Sigmoid colon (tissue), 7 donors: ENCODE data around the gene DBNDD1. TPM values are rescaled to one million over a fixed set of nuclear protein-coding genes. Genes with fewer than 3 reads are reported as not detected.
A peak's percentile ranks its signal among the peaks of the same experiment; 100 is the strongest.

ENCODE experiments used
- DNase-seq: peaks from one replicate; pipeline ENCODE4 v3.0.0-alpha.2; 2019
- H3K27ac ChIP-seq, 4 donors: fragments of 200-600 bp; sonication (generic); one replicate each; pipeline ENCODE4 v1.5.1; 2016 to 2019; ENCODE audit warnings: mild to moderate bottlenecking in 1 of 4
- H3K27me3 ChIP-seq, 3 donors: fragments of 200-600 bp; sonication (generic); one replicate each; pipeline ENCODE4 v1.5.1; 2019; ENCODE audit warnings: mild to moderate bottlenecking in 1 of 3
- H3K36me3 ChIP-seq, 4 donors: fragments of 200-600 bp; sonication (generic); one replicate each; pipeline ENCODE4 v1.5.1; 2016 to 2019
- H3K4me1 ChIP-seq, 4 donors: fragments of 200-600 bp; sonication (generic); one replicate each; pipeline ENCODE4 v1.5.1; 2017 to 2019
- H3K4me3 ChIP-seq, 4 donors: fragments of 200-600 bp; sonication (generic); one replicate each; pipeline ENCODE4 v1.5.1; 2017 to 2019; ENCODE audit warnings: mild to moderate bottlenecking in 2 of 4, moderate library complexity in 1 of 4
- H3K9me3 ChIP-seq, 4 donors: fragments of 200-600 bp in 3 of 4; sonication (generic) in 3 of 4; one replicate each; pipeline versions ENCODE4 v1.5.1 to v1.6.1; 2013 to 2019
- EP300 ChIP-seq, 4 donors: sonication (generic); formaldehyde crosslinking; IDR thresholded peaks; one replicate each; pipeline ENCODE4 v1.6.1; 2017; ENCODE audit warnings: antibody characterized with exemption in 4 of 4
- POLR2A ChIP-seq, 2 donors: fragments of 450-650 bp; IDR thresholded peaks; one replicate each; pipeline ENCODE4 v1.6.1; 2016; ENCODE audit warnings: antibody characterized with exemption in 2 of 2, mild to moderate bottlenecking in 2 of 2, moderate library complexity in 2 of 2
- POLR2AphosphoS5 ChIP-seq, 4 donors: sonication (generic); formaldehyde crosslinking; IDR thresholded peaks; one replicate each; pipeline ENCODE4 v1.6.1; 2017; ENCODE audit warnings: antibody characterized with exemption in 4 of 4
- WGBS, 2 donors: extraction: QIAGEN DNeasy Blood & Tissue Kit; methylation state at CpG; one replicate each; pipeline ENCODE4 v1.1.7; 2013; 5-methylcytosine and 5-hydroxymethylcytosine counted together
- intact Hi-C: fragments of 100-400 bp; cut with DNase I; formaldehyde crosslinking; loops from one replicate; pipeline ENCODE4 v1.15.1; 2023
- polyA plus RNA-seq, 3 donors: library from polyadenylated mRNA; stranded (reverse); fragments of 200-250 nt; gene quantifications; one replicate each; pipeline ENCODE4 v1.2.3, GENCODE V29; 2013
- total RNA-seq, 4 donors: library from RNA; depleted of rRNA; stranded (reverse); fragments of >200 nt; gene quantifications; one replicate each; pipeline ENCODE4 v1.1.0, GENCODE V29; 2016
- TF ChIP-seq, protein P1 (sequence below), 4 experiments: fragments of 450-650 bp in 3 of 4; fragments of 200-600 bp in 1 of 4; IDR thresholded peaks; one replicate each; pipeline ENCODE4 v1.5.1; 2016 to 2019; ENCODE audit warnings: antibody characterized with exemption in 4 of 4, mild to moderate bottlenecking in 3 of 4, moderate library complexity in 2 of 4
- donor health status: healthy with polysubstance abuse.
- donor health status: Bipolar disorder and iron deficiency.
- donor health status: healthy.

Gene DBNDD1
- total and polyA plus RNA-seq, 7 donors, result 1.4 to 5.0 (median 3.3) TPM; not detected in 1

DNA sequence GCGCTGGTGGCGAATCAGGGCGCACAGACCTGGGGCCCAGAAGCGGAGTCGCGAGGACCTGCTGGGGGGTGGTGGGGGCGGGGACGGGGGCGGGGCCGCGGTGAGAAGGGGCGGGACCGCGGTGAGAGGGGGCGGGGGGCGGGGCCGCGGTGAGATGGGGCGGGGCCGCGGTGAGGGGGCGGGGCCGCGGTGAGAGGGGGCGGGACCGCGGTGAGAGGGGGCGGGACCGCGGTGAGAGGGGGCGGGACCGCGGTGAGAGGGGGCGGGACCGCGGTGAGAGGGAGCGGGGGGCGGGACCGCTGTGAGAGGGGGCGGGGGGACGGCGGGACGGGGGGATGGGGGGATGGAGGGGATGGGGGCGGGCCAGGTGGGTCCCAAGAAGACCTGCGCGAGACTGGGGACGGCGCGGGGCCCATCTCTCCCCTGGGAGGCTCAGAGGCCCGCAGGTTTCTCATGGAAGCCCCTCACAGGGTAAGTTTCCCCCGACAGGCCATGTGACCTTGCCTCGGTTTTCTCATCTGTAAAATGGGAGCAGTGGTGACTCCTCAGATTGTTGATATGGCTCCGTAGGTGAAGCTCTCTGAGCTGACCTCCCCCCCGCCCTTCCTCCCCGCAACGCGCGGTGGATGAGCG lies 28.6 kb upstream of the DBNDD1 start:
- intact Hi-C loops, result no loop called here
- no peak for DNase-seq
- no peak for TF ChIP-seq POLR2AphosphoS5 (IDR thresholded peaks at IDR 0.05)
- no peak for TF ChIP-seq EP300 (IDR thresholded peaks at IDR 0.05)
- TF ChIP-seq, protein P1, sequence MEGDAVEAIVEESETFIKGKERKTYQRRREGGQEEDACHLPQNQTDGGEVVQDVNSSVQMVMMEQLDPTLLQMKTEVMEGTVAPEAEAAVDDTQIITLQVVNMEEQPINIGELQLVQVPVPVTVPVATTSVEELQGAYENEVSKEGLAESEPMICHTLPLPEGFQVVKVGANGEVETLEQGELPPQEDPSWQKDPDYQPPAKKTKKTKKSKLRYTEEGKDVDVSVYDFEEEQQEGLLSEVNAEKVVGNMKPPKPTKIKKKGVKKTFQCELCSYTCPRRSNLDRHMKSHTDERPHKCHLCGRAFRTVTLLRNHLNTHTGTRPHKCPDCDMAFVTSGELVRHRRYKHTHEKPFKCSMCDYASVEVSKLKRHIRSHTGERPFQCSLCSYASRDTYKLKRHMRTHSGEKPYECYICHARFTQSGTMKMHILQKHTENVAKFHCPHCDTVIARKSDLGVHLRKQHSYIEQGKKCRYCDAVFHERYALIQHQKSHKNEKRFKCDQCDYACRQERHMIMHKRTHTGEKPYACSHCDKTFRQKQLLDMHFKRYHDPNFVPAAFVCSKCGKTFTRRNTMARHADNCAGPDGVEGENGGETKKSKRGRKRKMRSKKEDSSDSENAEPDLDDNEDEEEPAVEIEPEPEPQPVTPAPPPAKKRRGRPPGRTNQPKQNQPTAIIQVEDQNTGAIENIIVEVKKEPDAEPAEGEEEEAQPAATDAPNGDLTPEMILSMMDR (IDR thresholded peaks at IDR 0.05), result no peak
- TF ChIP-seq POLR2A (IDR thresholded peaks at IDR 0.05), result no peak
- H3K4me3 ChIP-seq, result peak overlapping the region; percentile 12 to 53 (median 42)
- no peaks in the 10 kb centered on the region for H3K9me3 ChIP-seq
- no peaks in the 10 kb centered on the region for H3K36me3 ChIP-seq
- H3K27ac ChIP-seq, result peak overlapping the region in 1 of 4 donors; percentile 48
- H3K4me1 ChIP-seq, result peaks cover 0 to 17% (median 13%) of the 10 kb centered on the region in 4 donors
- peaks cover 0 to 38% (median 25%) of the 10 kb centered on the region in 3 donors for H3K27me3 ChIP-seq
- 24 to 31% methylated on average over 51 to 55 of the region's 59 CpGs for WGBS, 2 donors

DNA sequence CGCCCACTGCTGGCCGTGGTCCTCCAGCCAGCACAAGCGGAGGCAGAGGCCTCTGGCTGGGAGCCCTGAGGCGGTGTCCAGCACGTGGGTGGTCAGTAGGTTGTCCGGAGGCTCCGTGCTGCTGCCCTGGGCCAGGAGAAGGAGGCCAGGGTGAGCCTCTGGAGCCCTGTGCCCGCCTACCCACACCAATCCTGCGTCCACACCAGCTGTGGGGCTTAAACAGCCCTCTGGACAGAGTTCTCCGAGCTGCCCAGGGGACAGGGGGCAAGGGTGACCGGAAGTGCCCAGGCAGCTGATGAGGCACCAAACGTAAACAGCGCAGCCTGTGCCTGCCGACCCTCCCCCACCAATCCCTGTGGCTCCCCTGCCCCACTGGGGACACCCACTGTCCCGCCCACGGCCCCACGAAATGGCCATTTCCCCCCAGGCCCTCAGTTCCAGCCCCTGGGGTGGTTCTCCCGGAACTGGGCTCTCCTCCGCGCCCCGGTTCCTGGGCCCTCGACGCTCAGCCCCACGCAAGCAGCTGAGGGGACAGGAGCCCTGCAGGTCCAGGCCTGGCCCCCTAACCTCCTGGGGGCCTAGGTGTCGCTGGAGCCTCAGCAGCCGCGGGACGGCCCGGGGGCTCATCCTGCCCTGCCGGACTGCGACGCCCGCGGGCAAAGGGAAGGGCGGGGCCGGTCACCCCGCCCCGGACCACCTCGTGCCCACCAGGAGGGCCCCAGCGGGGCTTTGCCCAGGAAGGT lies 27.9 kb upstream of the DBNDD1 start:
- Histone ChIP-seq H3K27ac (peak overlapping the region in 2 of 4 donors; percentile 4 to 48), H3K9me3 (no peaks in the 10 kb centered on the region), H3K36me3 (no peaks in the 10 kb centered on the region), H3K27me3 (peaks cover 0 to 38% (median 25%) of the 10 kb centered on the region in 3 donors), H3K4me1 (peaks cover 0 to 17% (median 13%) of the 10 kb centered on the region in 4 donors), H3K4me3 (peak overlapping the region; percentile 12 to 53 (median 42))
- WGBS, 2 donors, result 3 to 4% methylated on average over 40 of the region's 40 CpGs
- DNase-seq, result peak; percentile 90
- no peak for TF ChIP-seq POLR2A (IDR thresholded peaks at IDR 0.05)
- TF ChIP-seq, protein P1 (IDR thresholded peaks at IDR 0.05), result no peak
- no peak for TF ChIP-seq POLR2AphosphoS5 (IDR thresholded peaks at IDR 0.05)
- no peak for TF ChIP-seq EP300 (IDR thresholded peaks at IDR 0.05)
- intact Hi-C loops, result no loop called here

DNA sequence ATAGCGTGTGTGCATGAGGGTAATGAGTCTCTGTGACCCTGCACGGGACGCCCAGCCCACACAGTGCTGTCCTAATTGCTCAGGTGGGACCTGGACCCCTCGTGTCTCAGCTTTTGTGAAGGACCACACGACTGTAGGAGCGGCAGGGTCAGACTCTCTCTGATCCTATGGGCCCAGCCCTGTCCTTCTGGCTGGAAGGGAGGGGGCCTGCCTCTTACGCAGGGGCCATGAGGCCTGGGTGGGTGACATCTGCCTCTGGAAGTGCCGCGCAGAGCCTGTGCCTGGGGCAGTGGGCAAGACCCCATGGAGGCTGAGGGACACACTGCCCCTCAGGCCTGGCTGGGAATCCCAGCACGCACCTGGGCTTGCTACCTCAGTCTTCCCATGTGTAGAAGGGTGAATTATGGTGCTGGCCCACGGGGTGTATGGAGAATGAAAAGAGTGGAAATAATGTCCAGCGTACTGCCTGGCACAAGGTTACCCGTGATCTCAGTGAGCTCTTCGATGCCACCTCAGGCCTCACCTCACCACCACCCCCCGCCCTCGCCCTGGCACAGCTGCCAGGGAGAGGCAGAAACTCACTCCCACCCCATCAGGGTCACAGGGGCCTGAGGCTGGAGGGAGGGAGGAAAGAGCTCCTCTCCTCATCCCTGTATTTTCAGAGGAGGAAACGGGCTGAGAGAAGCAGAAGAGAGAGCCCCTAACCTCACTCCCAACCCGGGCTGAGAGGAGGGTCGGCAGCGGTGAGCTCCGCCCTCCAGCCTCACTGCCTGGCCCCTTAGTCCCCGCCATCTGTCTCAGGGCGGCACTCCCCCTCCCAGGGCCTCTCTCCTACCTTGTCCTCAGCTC lies 27.1 kb upstream of the DBNDD1 start:
- no peak for DNase-seq

DNA sequence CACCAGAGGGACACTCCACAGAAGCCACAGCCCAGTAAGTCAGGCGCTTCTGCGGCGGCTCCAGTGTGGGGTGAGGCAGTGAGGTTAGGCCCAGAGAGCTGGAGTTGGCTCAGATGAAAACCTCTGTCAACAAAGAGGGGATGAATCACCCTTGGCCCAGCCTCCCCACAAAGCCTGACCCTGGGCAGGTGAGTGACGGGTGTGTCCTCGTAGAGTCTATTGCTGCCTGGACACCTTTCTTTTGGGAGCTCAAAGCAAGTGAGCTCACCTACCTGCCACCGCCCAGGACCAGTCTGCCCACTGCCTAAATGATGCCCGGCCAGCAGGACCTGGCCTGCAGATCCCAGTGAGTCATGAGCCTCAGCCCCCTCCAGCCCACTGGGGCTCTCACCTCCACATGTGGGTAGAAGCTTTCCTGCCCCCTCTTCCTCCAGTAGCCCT lies 24.9 kb upstream of the DBNDD1 start:
- WGBS, 2 donors, result 27 to 76% methylated on average over 7 of the region's 7 CpGs
- DNase-seq, result no peak
- Histone ChIP-seq H3K36me3 (peaks cover 10 to 14% (median 11%) of the 10 kb centered on the region in 4 donors), H3K27me3 (peaks cover 0 to 29% (median 20%) of the 10 kb centered on the region in 3 donors), H3K4me1 (peaks cover 0 to 17% (median 13%) of the 10 kb centered on the region in 4 donors), H3K4me3 (no peak overlapping the region), H3K9me3 (no peaks in the 10 kb centered on the region), H3K27ac (no peak overlapping the region)
- intact Hi-C loops, result no loop called here
- TF ChIP-seq, protein P1 (IDR thresholded peaks at IDR 0.05), result no peak
- TF ChIP-seq POLR2A (IDR thresholded peaks at IDR 0.05) (no peak), EP300 (IDR thresholded peaks at IDR 0.05) (no peak), POLR2AphosphoS5 (IDR thresholded peaks at IDR 0.05) (no peak)

More for the DNA sequence above, 27.1 kb upstream of the DBNDD1 start:
- Histone ChIP-seq H3K36me3 (no peaks in the 10 kb centered on the region), H3K27ac (peak overlapping the region in 1 of 4 donors; percentile 4), H3K9me3 (no peaks in the 10 kb centered on the region), H3K4me3 (peak overlapping the region in 3 of 4 donors; percentile 40 to 53 (median 43)), H3K27me3 (peaks cover 0 to 38% (median 25%) of the 10 kb centered on the region in 3 donors), H3K4me1 (peaks cover 0 to 17% (median 13%) of the 10 kb centered on the region in 4 donors)
- TF ChIP-seq EP300 (IDR thresholded peaks at IDR 0.05) (no peak), POLR2A (IDR thresholded peaks at IDR 0.05) (no peak), POLR2AphosphoS5 (IDR thresholded peaks at IDR 0.05) (no peak)
- TF ChIP-seq, protein P1 (IDR thresholded peaks at IDR 0.05), result no peak
- WGBS, 2 donors, result 44 to 49% methylated on average over 23 of the region's 23 CpGs
- intact Hi-C loops, result no loop called here
